Stimulated activated CD4-positive, alpha-beta T cell treated with anti-CD3 and anti-CD28 coated beads, Interleukin-2, amount 100 ng/mL, for 24 hours (primary cell): Measurements from ENCODE around the gene BOLL.
A peak's percentile ranks its signal among the peaks of the same experiment; 100 is the strongest.
"Not testable (repeated sequence)": the region's sequence is repeated elsewhere in the genome, so short reads cannot be mapped to it uniquely, and the experiment has no call there.

Experiments
- DNase-seq, 2 donors: peaks; one replicate each; pipeline ENCODE4 v3.0.0-alpha.2; 2020

BOLL gene

GRCh38 chr2:197705912-197706838 is 78.9 kb downstream of the BOLL start:
- DNase-seq: peak in 1 of 2 donors; percentile 10

GRCh38 chr2:197705121-197705911 is 79.8 kb downstream of the BOLL start, which contains the start of gene MARS2:
Gene MARS2 (plus strand): TSS chr2:197705369. CDS start chr2:197705406, 37 bp downstream.
- peak; percentile 92 to 93 for DNase-seq

- DNase-seq: no peak
Measured at GRCh38 chr2:197704434-197705120, 80.5 kb downstream of the BOLL start.

- no peak for DNase-seq
Measured at GRCh38 chr2:197700960-197701359, 84.2 kb downstream of the BOLL start.

GRCh38 chr2:197699724-197700123 is 85.4 kb downstream of the BOLL start:
- DNase-seq: not testable (repeated sequence)

- not testable (repeated sequence) for DNase-seq
Measured at GRCh38 chr2:197696571-197696970, 88.5 kb downstream of the BOLL start.

- not testable (repeated sequence) for DNase-seq
Measured at GRCh38 chr2:197695971-197696370, 89.1 kb downstream of the BOLL start.

- DNase-seq: not testable (repeated sequence)
Measured at GRCh38 chr2:197695206-197695605, 89.9 kb downstream of the BOLL start.

GRCh38 chr2:197677483-197677882 is 107.6 kb downstream of the BOLL start:
- DNase-seq: no peak

GRCh38 chr2:197677056-197677455 is 108.1 kb downstream of the BOLL start:
- no peak for DNase-seq
